ENCODE results near the gene PRMT6.

- no peak for TF ChIP-seq RFX5 (IDR thresholded peaks at IDR 0.05; ENCODE audit: low read depth, low read length)
- no peak for TF ChIP-seq CTCF (conservative IDR thresholded peaks at IDR 0.05; ENCODE audit: low read depth, low read length)
- no peak for TF ChIP-seq MAFK (IDR thresholded peaks at IDR 0.05; ENCODE audit: low read depth, low read length)
- no peak for TF ChIP-seq MXI1 (IDR thresholded peaks at IDR 0.05; ENCODE audit: borderline replicate concordance, low read depth, low read length)
- TF ChIP-seq POLR2A (IDR thresholded peaks at IDR 0.05; ENCODE audit: low read depth, low read length), result no peak
- no peak for TF ChIP-seq NFE2L2 (IDR thresholded peaks at IDR 0.05; ENCODE audit: low read depth, low read length)
- TF ChIP-seq CEBPB (IDR thresholded peaks at IDR 0.05; ENCODE audit: low read depth, low read length), result no peak
- TF ChIP-seq RAD21 (IDR thresholded peaks at IDR 0.05; ENCODE audit: low read length), result no peak
- TF ChIP-seq USF2 (IDR thresholded peaks at IDR 0.05; ENCODE audit: low read depth, low read length), result no peak
- TF ChIP-seq ELK1 (IDR thresholded peaks at IDR 0.05; ENCODE audit: borderline replicate concordance, low read depth, low read length), result no peak
- TF ChIP-seq BHLHE40 (IDR thresholded peaks at IDR 0.05; ENCODE audit: low read depth, low read length), result no peak
- no peak for TF ChIP-seq MAZ (IDR thresholded peaks at IDR 0.05; ENCODE audit: borderline replicate concordance, low read depth, low read length)
- TF ChIP-seq SMC3 (IDR thresholded peaks at IDR 0.05; ENCODE audit: low read depth, low read length), result no peak
Measured at GRCh38 chr1:107098961-107099360, 42.5 kb downstream of the PRMT6 start.
